ENCODE measurements around the gene FTMT. TPM values are rescaled to one million over a fixed set of nuclear protein-coding genes. Genes with fewer than 3 reads are reported as not detected.

Gene FTMT
- total and polyA plus RNA-seq, 2 of the 4 experiments (the other 2 are of a cell fraction) = not detected

DNA sequence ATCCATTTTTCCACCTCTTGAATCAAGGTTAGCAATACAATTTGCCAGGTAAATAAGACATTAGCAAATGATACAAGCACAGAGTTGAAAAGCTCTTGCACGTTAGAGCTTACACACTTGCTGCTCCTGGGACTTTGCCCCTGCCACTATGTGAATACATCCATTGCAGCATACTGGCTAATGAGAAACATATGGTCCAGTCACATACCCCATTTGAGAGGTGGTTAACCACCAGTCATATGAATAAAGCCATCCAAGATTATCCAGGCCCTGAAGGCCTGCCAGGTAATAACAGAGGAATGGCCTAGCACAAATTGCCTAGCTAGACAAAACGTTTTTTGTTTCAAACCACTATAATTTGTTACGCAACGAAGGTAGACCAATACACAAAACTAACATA, 45.8 kb upstream of the FTMT start:
- Histone ChIP-seq H3K4ac (ENCODE audit: low read depth, low read length) (no peak overlapping the region), H3K14ac (replicated peaks; ENCODE audit: low read depth, low read length) (no peak overlapping the region), H3K36me3 (ENCODE audit: control insufficient read depth, insufficient read depth, low read length) (no peaks in the 10 kb centered on the region), H3K18ac (ENCODE audit: low read depth, low read length) (no peak overlapping the region), H3K4me1 (ENCODE audit: control insufficient read depth, insufficient read depth, low read length) (no peaks in the 10 kb centered on the region), H3K27me3 (ENCODE audit: control insufficient read depth, insufficient read depth, low read length) (no peaks in the 10 kb centered on the region), H2BK15ac (ENCODE audit: low read depth, low read length) (no peak overlapping the region), H4K5ac (ENCODE audit: low read depth, low read length) (no peak overlapping the region), H2AK5ac (ENCODE audit: low read depth, low read length) (no peak overlapping the region), H3K27ac (ENCODE audit: insufficient read depth, low read length) (no peak overlapping the region), H3K9ac (ENCODE audit: low read depth, low read length) (no peak overlapping the region), H3K9me3 (ENCODE audit: control insufficient read depth, insufficient read depth, low read length) (no peaks in the 10 kb centered on the region), H2AK9ac (replicated peaks; ENCODE audit: low read depth, low read length, poor library complexity) (no peak overlapping the region), H4K8ac (ENCODE audit: low read depth in 2 of 2, low read length in 2 of 2) (no peak overlapping the region), H4K20me1 (ENCODE audit: insufficient read depth, low read length) (no peaks in the 10 kb centered on the region), H2BK5ac (ENCODE audit: low read depth, low read length, poor library complexity, severe bottlenecking) (no peak overlapping the region), H2AFZ (replicated peaks; ENCODE audit: low read length, poor library complexity) (no peak overlapping the region), H3K4me3 (ENCODE audit: insufficient read depth, low read depth, low read length) (no peak overlapping the region), H2BK20ac (ENCODE audit: low read depth, low read length) (no peak overlapping the region), H3K4me2 (ENCODE audit: low read depth, low read length) (no peak overlapping the region), H4K91ac (ENCODE audit: insufficient read depth, low read depth, low read length) (no peak overlapping the region), H3K56ac (ENCODE audit: extremely low read depth, insufficient read depth, low read length) (no peak overlapping the region), H3K23ac (ENCODE audit: low read depth, low read length) (no peak overlapping the region), H3K79me1 (ENCODE audit: low read depth in 1 of 2, low read length in 2 of 2) (no peaks in the 10 kb centered on the region), H2BK120ac (ENCODE audit: low read depth, low read length) (no peak overlapping the region), H3K9me1 (ENCODE audit: insufficient read depth, low read length) (no peaks in the 10 kb centered on the region)
- intact Hi-C loops (cut with micrococcal nuclease) (no loop called here), in situ Hi-C loops (cut with MboI; ENCODE audit: low sequenced_read_pairs) (no loop called here), dilution Hi-C loops (cut with HindIII; ENCODE audit: low sequenced_read_pairs, unreplicated experiment) (no loop called here)
- CTCF ChIA-PET = no interaction called here
- no TSS peak for BruUV-seq (replicated peaks)
- POLR2A ChIA-PET (ENCODE audit: unreplicated experiment) = no interaction called here
- no peak for ATAC-seq (ENCODE audit: low read depth)
- TF ChIP-seq MAFK (IDR thresholded peaks at IDR 0.05; ENCODE audit: low read depth, low read length) (no peak), ELK1 (IDR thresholded peaks at IDR 0.05; ENCODE audit: borderline replicate concordance, low read depth, low read length) (no peak), CEBPB (IDR thresholded peaks at IDR 0.05; ENCODE audit: low read depth, low read length) (peak; percentile 34)
- DNase-seq = no peak
- no CpG with 5 or more reads among the region's 4 CpGs for WGBS, 2 experiments (ENCODE audit: extremely low coverage in 2 of 2, insufficient read length in 1 of 2)

All from IMR-90 (cell line).